Daoy (cell line): ENCODE data around the gene RAB42. TPM values are rescaled to one million over a fixed set of nuclear protein-coding genes. Genes with fewer than 3 reads are reported as not detected.
"Not testable (repeated sequence)": the region's sequence is repeated elsewhere in the genome, so short reads cannot be mapped to it uniquely, and the experiment has no call there.

Experiments
- DNase-seq: peaks from one replicate; pipeline ENCODE4 v3.0.0-alpha.2; 2015; ENCODE audit warnings: low read depth
- total RNA-seq: library from RNA; depleted of rRNA; stranded (reverse); fragments of >200 nt; shearing (Covaris generic); gene quantifications from 2 replicates; pipeline ENCODE4 v1.2.3, GENCODE V29; 2014; rRNA removed

RAB42 gene
- total RNA-seq = 6.4 and 8.8 TPM in 2 replicates

- DNase-seq = peak; percentile 37
These were observed at the start of gene RAB42 for GRCh38 chr1:28591708-28592320. Gene RAB42, plus strand, starts transcription at chr1:28592265. Its CDS starts 247 bp downstream, at chr1:28592512.

- DNase-seq = no peak
These were observed 46.8 kb upstream of the RAB42 start for GRCh38 chr1:28545246-28545628.

GRCh38 chr1:28548318-28548717 lies 43.7 kb upstream of the RAB42 start:
- DNase-seq = no peak

GRCh38 chr1:28551381-28551780 lies 40.7 kb upstream of the RAB42 start:
- no peak for DNase-seq

GRCh38 chr1:28552758-28553663 lies 39.1 kb upstream of the RAB42 start, which contains the start of gene TRNAU1AP:
Gene TRNAU1AP, plus strand, starts transcription at chr1:28553085. Its CDS starts 26 bp downstream, at chr1:28553111.
- peak; percentile 98 for DNase-seq

GRCh38 chr1:28560886-28561285 lies 31.2 kb upstream of the RAB42 start:
- DNase-seq = no peak

GRCh38 chr1:28564310-28564709 lies 27.8 kb upstream of the RAB42 start:
- no peak for DNase-seq

- no peak for DNase-seq
These were observed 27.0 kb upstream of the RAB42 start for GRCh38 chr1:28565040-28565439.

GRCh38 chr1:28565726-28566125 lies 26.3 kb upstream of the RAB42 start:
- DNase-seq = no peak

GRCh38 chr1:28566931-28567330 lies 25.1 kb upstream of the RAB42 start:
- DNase-seq = no peak

GRCh38 chr1:28571911-28572310 lies 20.2 kb upstream of the RAB42 start:
- no peak for DNase-seq

GRCh38 chr1:28572891-28573290 lies 19.2 kb upstream of the RAB42 start:
- not testable (repeated sequence) for DNase-seq

GRCh38 chr1:28573564-28573963 lies 18.5 kb upstream of the RAB42 start:
- DNase-seq = no peak

GRCh38 chr1:28577052-28577678 lies 14.9 kb upstream of the RAB42 start:
- DNase-seq = no peak

- no peak for DNase-seq
These were observed 14.1 kb upstream of the RAB42 start for GRCh38 chr1:28577738-28578536.

- no peak for DNase-seq
These were observed 13.3 kb upstream of the RAB42 start for GRCh38 chr1:28578696-28579218.

- no peak for DNase-seq
These were observed 12.7 kb upstream of the RAB42 start for GRCh38 chr1:28579401-28579800.

GRCh38 chr1:28580722-28581530 lies 11.1 kb upstream of the RAB42 start:
- DNase-seq = peak; percentile 46

- peak; percentile 98 for DNase-seq
These were observed 10.4 kb upstream of the RAB42 start for GRCh38 chr1:28581531-28582247.

- peak; percentile 37 for DNase-seq
These were observed 9.8 kb upstream of the RAB42 start for GRCh38 chr1:28582248-28582615.
